Uterus (tissue), 2 donors: Measurements from ENCODE around the gene CSPG4.

ENCODE experiments used
- CTCF ChIP-seq, 4 experiments: fragments of 200-600 bp in 2 of 4; fragments of 450-650 bp in 2 of 4; sonication (generic) in 2 of 4; IDR thresholded peaks; one replicate each; pipeline ENCODE4 v1.5.1; 2016 to 2019; ENCODE audit warnings: antibody characterized with exemption in 4 of 4, mild to moderate bottlenecking in 2 of 4, moderate library complexity in 1 of 4
- POLR2A ChIP-seq, 2 donors: fragments of 450-650 bp; IDR thresholded peaks; one replicate each; pipeline ENCODE4 v1.6.1; 2016; ENCODE audit warnings: antibody characterized with exemption in 2 of 2, mild to moderate bottlenecking in 1 of 2, moderate library complexity in 1 of 2

- TF ChIP-seq POLR2A (IDR thresholded peaks at IDR 0.05) (no peak), CTCF (IDR thresholded peaks at IDR 0.05) (no peak)
These were observed 13.3 kb upstream of the CSPG4 start for GRCh38 chr15:75725719-75726607.
